H1 (cell line): Measurements from ENCODE around the gene SMIM5. TPM values are rescaled to one million over a fixed set of nuclear protein-coding genes. Genes with fewer than 3 reads are reported as not detected.

Source experiments
- CTCF ChIA-PET: fragments of 300-600 bp; sonication (Branson Sonifier 250); formaldehyde crosslinking; loops from one replicate; lab custom pipeline; 2021; ENCODE audit not compliant: partially characterized antibody; lab: Charles Lee
- POLR2A ChIA-PET: fragments of 300-600 bp; sonication (Branson Sonifier 250); formaldehyde crosslinking; loops from one replicate; lab custom pipeline; 2021; ENCODE audit warnings: inconsistent platforms; ENCODE audit not compliant: partially characterized antibody; lab: Charles Lee
- DNase-seq, 2 experiments: peaks; one replicate each; pipeline versions ENCODE4 v3.0.0 to v3.0.0-alpha.2; 2010 to 2022; ENCODE audit warnings: low spot score in 2 of 2, low read depth in 1 of 2, mixed read lengths in 1 of 2
- FAIRE-seq: peaks from 2 replicates; lab custom pipeline; 2011; peaks lifted over from hg19 to GRCh38; lab: Jason Lieb, UNC
- H2AFZ ChIP-seq: 2 replicates; pipeline ENCODE4 v1.8.1; 2012; ENCODE audit warnings: low read length, inconsistent platforms
- H2AK5ac ChIP-seq: 2 replicates; pipeline ENCODE4 v1.6.1; 2013; ENCODE audit warnings: low read depth, low read length
- H2BK120ac ChIP-seq: replicated peaks from 2 replicates; pipeline ENCODE3; 2013; ENCODE audit warnings: low read depth, low read length, inconsistent platforms
- H2BK12ac ChIP-seq: 2 replicates; pipeline ENCODE4 v1.6.1; 2013; ENCODE audit warnings: low read depth, low read length
- H2BK15ac ChIP-seq: 2 replicates; pipeline ENCODE4 v1.6.1; 2013; ENCODE audit warnings: low read length
- H2BK20ac ChIP-seq: 2 replicates; pipeline ENCODE4 v1.6.1; 2013; ENCODE audit warnings: low read length
- H2BK5ac ChIP-seq: 2 replicates; pipeline ENCODE4 v1.6.1; 2013; ENCODE audit warnings: low read depth, low read length
- H3K14ac ChIP-seq: 2 replicates; pipeline ENCODE4 v1.6.1; 2013; ENCODE audit warnings: inconsistent platforms; ENCODE audit not compliant: insufficient read length
- H3K18ac ChIP-seq: 2 replicates; pipeline ENCODE4 v1.6.1; 2013; ENCODE audit warnings: low read length; ENCODE audit errors: extremely low read depth
- H3K23ac ChIP-seq: 2 replicates; pipeline ENCODE4 v1.6.1; 2013; ENCODE audit warnings: inconsistent platforms; ENCODE audit not compliant: insufficient read length
- H3K23me2 ChIP-seq: 2 replicates; pipeline ENCODE4 v1.6.1; 2013; ENCODE audit warnings: low read depth, low read length
- H3K27ac ChIP-seq: 2 replicates; pipeline ENCODE4 v1.6.1; 2011; ENCODE audit warnings: low read depth, low read length, inconsistent platforms
- H3K27me3 ChIP-seq, 4 experiments: replicated peaks in 1 of 4; 1 replicate in 1 of 4; 2 replicates in 3 of 4; pipeline versions ENCODE4 v1.6.1 to v1.8.1; 2011 to 2013; ENCODE audit warnings: low read length in 3 of 4, mild to moderate bottlenecking in 3 of 4, inconsistent platforms in 2 of 4, mixed read lengths in 2 of 4, moderate library complexity in 1 of 4; ENCODE audit not compliant: control insufficient read depth in 3 of 4, insufficient read depth in 3 of 4; ENCODE audit errors: extremely low read depth in 1 of 4
- H3K36me3 ChIP-seq, 4 experiments: 2 replicates each; pipeline versions ENCODE4 v1.6.1 to v1.8.1; 2011 to 2013; ENCODE audit warnings: mild to moderate bottlenecking in 4 of 4, low read length in 3 of 4, moderate library complexity in 2 of 4, control low read depth in 1 of 4, inconsistent platforms in 1 of 4; ENCODE audit not compliant: insufficient read depth in 4 of 4, control insufficient read depth in 2 of 4
- H3K4ac ChIP-seq: replicated peaks from 2 replicates; pipeline ENCODE3; 2013; ENCODE audit warnings: low read length, low read depth, mixed read lengths, inconsistent platforms; ENCODE audit not compliant: insufficient read length
- H3K4me1 ChIP-seq, 4 experiments: replicated peaks in 1 of 4; 1 replicate in 1 of 4; 2 replicates in 3 of 4; pipeline versions ENCODE4 v1.6.1 to v1.8.1; 2011 to 2013; ENCODE audit warnings: low read length in 3 of 4, inconsistent platforms in 2 of 4, mixed read lengths in 1 of 4; ENCODE audit not compliant: insufficient read depth in 4 of 4, control insufficient read depth in 3 of 4
- H3K4me2 ChIP-seq, 2 experiments: 2 replicates each; pipeline versions ENCODE4 v1.6.1 to v1.8.1; 2011 to 2013; ENCODE audit warnings: low read depth in 2 of 2, low read length in 2 of 2, control low read depth in 1 of 2, inconsistent platforms in 1 of 2, mild to moderate bottlenecking in 1 of 2; ENCODE audit not compliant: insufficient read depth in 1 of 2
- H3K4me3 ChIP-seq, 4 experiments: fragments of 200-600, 300-600 bp in 1 of 4; sonication (generic), shearing (Covaris generic), sonication (Bioruptor Twin) in 1 of 4; 2 replicates each; pipeline versions ENCODE4 v1.5.1 to v1.8.1; 2011 to 2016; ENCODE audit warnings: low read length in 4 of 4, low read depth in 3 of 4, control low read depth in 2 of 4, inconsistent platforms in 2 of 4, mild to moderate bottlenecking in 2 of 4, mixed read lengths in 1 of 4, moderate library complexity in 1 of 4; ENCODE audit not compliant: insufficient read depth in 2 of 4; ENCODE audit errors: extremely low read depth in 1 of 4
- H3K56ac ChIP-seq: replicated peaks from 2 replicates; pipeline ENCODE3; 2013; ENCODE audit warnings: low read depth, mild to moderate bottlenecking, mixed read lengths, low read length, inconsistent platforms; ENCODE audit not compliant: insufficient read length
- H3K79me1 ChIP-seq: 2 replicates; pipeline ENCODE4 v1.6.1; 2013; ENCODE audit warnings: low read depth, low read length, control low read depth
- H3K79me2 ChIP-seq, 2 experiments: 2 replicates each; pipeline versions ENCODE4 v1.6.1 to v1.8.1; 2012 to 2013; ENCODE audit warnings: low read length in 2 of 2, mild to moderate bottlenecking in 2 of 2, inconsistent platforms in 1 of 2; ENCODE audit not compliant: insufficient read depth in 2 of 2, control insufficient read depth in 1 of 2
- H3K9ac ChIP-seq, 4 experiments: replicated peaks in 1 of 4; 1 replicate in 1 of 4; 2 replicates in 3 of 4; pipeline versions ENCODE4 v1.6.1 to v1.8.1; 2011 to 2013; ENCODE audit warnings: low read depth in 3 of 4, low read length in 3 of 4, control low read depth in 2 of 4, mild to moderate bottlenecking in 2 of 4, moderate library complexity in 2 of 4, inconsistent platforms in 1 of 4; ENCODE audit errors: extremely low read depth in 1 of 4
- H3K9me3 ChIP-seq, 2 experiments: 2 replicates each; pipeline versions ENCODE4 v1.6.1 to v1.8.1; 2012 to 2013; ENCODE audit warnings: mild to moderate bottlenecking in 2 of 2, moderate library complexity in 2 of 2, control low read depth in 1 of 2, inconsistent platforms in 1 of 2, low read depth in 1 of 2, low read length in 1 of 2, mixed read lengths in 1 of 2; ENCODE audit not compliant: insufficient read depth in 2 of 2
- H4K20me1 ChIP-seq, 2 experiments: replicated peaks in 1 of 2; 2 replicates each; pipeline versions ENCODE3 to v1.8.1; 2011 to 2013; ENCODE audit warnings: inconsistent platforms in 2 of 2, low read length in 2 of 2, mild to moderate bottlenecking in 1 of 2; ENCODE audit not compliant: insufficient read depth in 2 of 2, control insufficient read depth in 1 of 2
- H4K5ac ChIP-seq: 2 replicates; pipeline ENCODE4 v1.6.1; 2013; ENCODE audit warnings: low read length, low read depth, mixed read lengths, inconsistent platforms; ENCODE audit not compliant: insufficient read length
- H4K8ac ChIP-seq: 2 replicates; pipeline ENCODE4 v1.8.0; 2013; ENCODE audit warnings: mild to moderate bottlenecking, moderate library complexity, low read length, inconsistent platforms; ENCODE audit not compliant: insufficient read depth; ENCODE audit errors: extremely low read depth
- H4K91ac ChIP-seq: replicated peaks from 2 replicates; pipeline ENCODE3; 2013; ENCODE audit warnings: low read length, mixed read lengths, inconsistent platforms; ENCODE audit not compliant: insufficient read length
- BACH1 ChIP-seq: IDR thresholded peaks from 2 replicates; pipeline ENCODE4 v1.6.1; 2012; ENCODE audit warnings: low read length, improper control_type of control experiment
- CBX8 ChIP-seq: fragments of 300-800, 300-1000 bp; sonication (generic); IDR thresholded peaks from 2 replicates; pipeline ENCODE4 v1.7.1; 2016; ENCODE audit warnings: low read depth, low read length, borderline replicate concordance
- CHD1 ChIP-seq: IDR thresholded peaks from 2 replicates; pipeline ENCODE4 v1.6.1; 2012; ENCODE audit warnings: low read depth, low read length, improper control_type of control experiment
- CHD2 ChIP-seq: IDR thresholded peaks from 2 replicates; pipeline ENCODE4 v1.6.1; 2012; ENCODE audit warnings: low read length, improper control_type of control experiment
- EZH2 ChIP-seq: fragments of 200-600 bp; sonication (generic); IDR thresholded peaks from 2 replicates; pipeline ENCODE4 v1.7.1; 2012; ENCODE audit warnings: low read depth, mild to moderate bottlenecking, moderate library complexity, low read length, inconsistent platforms; ENCODE audit not compliant: severe bottlenecking
- HDAC2 ChIP-seq, 2 experiments: fragments of 300-600 bp in 1 of 2; sonication (generic) in 1 of 2; IDR thresholded peaks; 2 replicates each; pipeline ENCODE4 v1.6.1; 2011 to 2012; ENCODE audit warnings: low read depth in 2 of 2, low read length in 2 of 2, mild to moderate bottlenecking in 2 of 2, moderate library complexity in 2 of 2, borderline replicate concordance in 1 of 2, inconsistent platforms in 1 of 2
- KDM5A ChIP-seq: fragments of 200-600 bp; IDR thresholded peaks from 2 replicates; pipeline ENCODE4 v1.7.1; 2012; ENCODE audit warnings: mild to moderate bottlenecking, low read length, inconsistent platforms, mixed read lengths
- RBBP5 ChIP-seq: IDR thresholded peaks from 2 replicates; pipeline ENCODE4 v1.7.1; 2012; ENCODE audit warnings: low read depth, mild to moderate bottlenecking, inconsistent platforms, low read length, moderate library complexity, borderline replicate concordance
- SAP30 ChIP-seq: fragments of 300-600 bp; sonication (generic); IDR thresholded peaks from 2 replicates; pipeline ENCODE4 v1.7.1; 2012; ENCODE audit warnings: low read length, moderate library complexity, mild to moderate bottlenecking, inconsistent platforms; ENCODE audit not compliant: insufficient read depth, insufficient replicate concordance
- SP2 ChIP-seq: IDR thresholded peaks from 2 replicates; pipeline ENCODE4 v1.6.1; 2012; ENCODE audit warnings: mild to moderate bottlenecking, low read length, inconsistent platforms
- ZNF274 ChIP-seq: IDR thresholded peaks from 2 replicates; pipeline ENCODE4 v1.7.0; 2012; ENCODE audit warnings: low read length, borderline replicate concordance; ENCODE audit errors: extremely low read depth
- WGBS, 2 experiments: shearing (Covaris generic) in 1 of 2; methylation state at CpG; one replicate each; pipeline versions ENCODE4 v1.1.6 to v1.1.7; 2013 to 2015; ENCODE audit warnings: low lambda C conversion rate in 2 of 2, mixed read lengths in 2 of 2, inconsistent platforms in 1 of 2, low coverage in 1 of 2, missing lambda C conversion rate in 1 of 2; ENCODE audit not compliant: insufficient replicate concordance in 2 of 2, insufficient coverage in 1 of 2, insufficient read length in 1 of 2; ENCODE audit errors: extremely low coverage in 1 of 2, missing lambda C conversion rate in 1 of 2; 5-methylcytosine and 5-hydroxymethylcytosine counted together
- polyA plus RNA-seq, 7 experiments: library from polyadenylated mRNA; depleted of rRNA in 3 of 7; stranded (reverse) in 5 of 7; unstranded in 2 of 7; fragments of >200 nt in 5 of 7; fragments of 200-250 nt in 2 of 7; gene quantifications; 1 replicate in 5 of 7; 2 replicates in 1 of 7; 4 replicates in 1 of 7; pipeline versions ENCODE4 v1.2.1 to v1.2.3, GENCODE V29; 2011 to 2013; ENCODE audit warnings: missing spikeins in 2 of 7, mixed read lengths in 2 of 7
- total RNA-seq: library from RNA; stranded (reverse); fragmentation: NEBNext Ultra II Directional; extraction: Animal tissue kit (Norgen Biotek cat#: 25700); gene quantifications from 2 replicates; pipeline ENCODE4 v1.2.1, GENCODE V29; 2021

Gene SMIM5
- total and polyA plus RNA-seq, 2 of the 8 experiments (the other 6 are each of a cell fraction or from before 2014, with no cell fraction given): not detected

GRCh38 chr17:75634376-75634740 is 1.1 kb downstream of the SMIM5 start:
- POLR2A ChIA-PET: interaction anchor here (0.8 to 3.4 kb wide), 13 partner anchors 9 to 1196 kb away, joined by 3 to 19 read pairs (median 4); partner anchors contain the start of genes RECQL5 and SAP30BP
- H3K9ac ChIP-seq: no peak overlapping the region

More at GRCh38 chr17:75634376-75634740, 1.1 kb downstream of the SMIM5 start:
- Histone ChIP-seq H2AK5ac (no peak overlapping the region), H3K79me1 (no peaks in the 10 kb centered on the region), H3K23ac (no peak overlapping the region), H3K4ac (no peak overlapping the region), H3K23me2 (no peaks in the 10 kb centered on the region), H3K18ac (no peak overlapping the region), H4K5ac (no peak overlapping the region), H4K20me1 (peaks cover 5 to 20% of the 10 kb centered on the region in 2 experiments), H3K36me3 (peaks cover 0 to 3% (median under 1%) of the 10 kb centered on the region in 4 experiments; a peak in 2 of 8 replicates), H3K27me3 (no peaks in the 10 kb centered on the region), H2BK5ac (no peak overlapping the region), H2BK15ac (no peak overlapping the region), H2AFZ (no peak overlapping the region), H3K56ac (no peak overlapping the region), H2BK120ac (no peak overlapping the region), H3K27ac (no peak overlapping the region), H4K8ac (no peak overlapping the region), H2BK12ac (no peak overlapping the region), H3K9me3 (no peaks in the 10 kb centered on the region), H3K4me1 (peaks cover 0 to 16% (median 11%) of the 10 kb centered on the region in 4 experiments; a peak in 5 of 7 replicates), H3K4me3 (no peak overlapping the region; a peak in 2 of 8 replicates), H2BK20ac (no peak overlapping the region), H3K4me2 (peak overlapping the region; percentile 20 to 45; a peak in 2 of 4 replicates), H4K91ac (no peak overlapping the region), H3K14ac (no peak overlapping the region), H3K79me2 (no peaks in the 10 kb centered on the region)
- WGBS, 2 experiments: 88% methylated on average over 9 of the region's 9 CpGs; no CpG with 5 or more reads in 1 of the 2 experiments
- CTCF ChIA-PET: interaction anchor here (0.6 to 59.2 kb wide), 33 partner anchors 10 to 404 kb away, joined by 3 to 2200 read pairs (median 6); partner anchors contain the start of genes RECQL5, SAP30BP, SMIM5 and TSEN54
- no peak for DNase-seq
- no peak for FAIRE-seq
- TF ChIP-seq SAP30 (no peak), CHD2 (no peak), CHD1 (no peak), EZH2 (no peak), HDAC2 (IDR thresholded peaks at IDR 0.05; ENCODE audit: borderline replicate concordance in 1 of 2, low read depth in 2 of 2, low read length in 2 of 2) (no peak), BACH1 (no peak), ZNF274 (no peak), RBBP5 (no peak), KDM5A (no peak), CBX8 (no peak), SP2 (no peak)
